Activated CD8-positive, alpha-beta memory T cell treated with anti-CD3 and anti-CD28 coated beads for 24 hours (primary cell): ENCODE measurements around the gene CDK2AP2.
"Not testable (repeated sequence)": the region's sequence is repeated elsewhere in the genome, so short reads cannot be mapped to it uniquely, and the experiment has no call there.

ENCODE experiments used
- DNase-seq: peaks from one replicate; pipeline ENCODE4 v3.0.0-alpha.2; 2020

CDK2AP2 gene

GRCh38 chr11:67507864-67508485, at the start of gene CDK2AP2:
CDK2AP2 (minus strand) TSS chr11:67508162; CDS start chr11:67508082, 80 bp downstream.
- DNase-seq: peak; percentile 98

DNA sequence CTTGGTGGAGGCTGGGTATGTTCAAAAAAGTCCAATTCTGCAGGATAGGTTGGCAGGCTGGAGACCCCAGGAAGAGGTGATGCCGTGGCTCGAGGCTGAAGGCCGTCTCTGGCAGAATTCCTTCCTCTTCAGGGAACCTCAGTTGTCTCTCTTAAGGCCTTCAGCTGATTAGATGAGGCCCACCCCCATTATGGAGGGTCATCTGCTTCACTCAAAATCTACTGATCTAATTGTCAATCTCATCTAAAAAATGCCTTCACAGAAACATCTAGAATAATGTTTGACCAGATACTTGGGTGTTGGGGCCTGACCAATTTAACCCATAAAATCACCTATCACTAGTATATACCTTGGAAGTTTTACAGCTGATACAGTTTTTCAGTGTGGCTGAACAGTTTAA, 48.3 kb upstream of the CDK2AP2 start:
- no peak for DNase-seq

DNA sequence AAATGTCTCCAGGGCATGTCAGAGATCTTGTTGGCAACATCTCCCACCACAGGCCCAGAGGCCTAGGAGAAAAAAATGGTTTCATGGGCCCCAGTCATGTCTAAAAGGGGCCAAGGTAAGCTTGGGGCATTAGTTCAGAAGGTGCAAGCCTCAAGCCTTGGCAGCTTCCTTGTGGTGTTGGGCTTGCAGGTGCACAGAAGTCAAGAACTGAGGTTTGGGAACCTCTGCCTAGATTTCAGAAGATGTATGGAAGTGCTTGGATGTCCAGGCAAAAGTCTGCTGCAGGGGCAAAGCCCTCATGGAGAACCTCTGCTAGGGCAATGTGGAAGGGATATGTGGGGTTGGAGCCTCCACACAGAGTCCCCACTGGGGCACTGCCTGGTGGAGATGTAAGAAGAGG, 43.7 kb upstream of the CDK2AP2 start:
- DNase-seq: not testable (repeated sequence)

DNA sequence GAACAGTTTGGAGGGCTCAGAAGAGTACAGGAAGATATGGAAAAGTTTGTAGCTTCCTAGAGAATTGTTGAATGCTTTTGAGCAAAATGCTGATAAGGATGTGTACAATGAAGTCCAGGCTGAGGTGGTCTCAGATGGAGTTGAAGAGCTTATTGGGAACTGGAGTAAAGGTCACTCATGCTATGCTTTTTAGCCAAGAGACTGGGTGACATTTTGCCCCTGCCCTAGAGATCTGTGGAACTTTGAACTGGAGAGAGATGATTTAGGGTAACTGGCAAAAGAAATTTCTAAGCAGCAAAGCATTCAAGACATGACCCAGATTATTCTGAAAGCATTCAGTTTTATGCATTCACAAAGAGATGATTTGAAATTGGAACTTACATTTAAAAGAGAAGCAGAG, 43.2 kb upstream of the CDK2AP2 start:
- no peak for DNase-seq

DNA sequence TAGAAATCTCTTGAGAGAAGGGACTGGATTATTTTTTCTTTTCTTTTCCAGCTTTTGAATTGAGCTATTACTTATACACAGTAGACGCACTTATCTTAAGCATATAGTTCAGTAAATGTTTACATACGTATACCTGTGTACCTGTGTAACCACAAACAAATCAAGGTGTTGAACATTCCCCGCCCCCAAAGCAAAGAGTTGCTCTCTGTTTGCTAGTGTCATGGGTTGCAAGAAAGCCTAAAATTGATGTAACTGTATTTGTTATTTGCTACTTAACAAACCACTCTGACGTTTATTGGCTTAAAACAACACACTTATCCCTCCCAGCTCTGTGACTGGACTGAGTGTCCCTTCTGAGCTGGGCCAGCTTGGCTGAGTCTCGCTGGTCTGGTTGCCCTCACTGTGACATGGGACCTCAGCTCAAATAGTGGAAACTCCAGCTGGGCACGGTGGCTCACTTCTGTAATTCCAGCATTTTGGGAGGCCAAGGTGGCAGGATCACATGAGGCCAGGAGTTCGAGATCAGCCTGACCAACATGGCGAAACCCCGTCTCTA, 40.7 kb upstream of the CDK2AP2 start:
- DNase-seq: no peak

GRCh38 chr11:67548112-67548511, 40.1 kb upstream of the CDK2AP2 start:
- not testable (repeated sequence) for DNase-seq

DNA sequence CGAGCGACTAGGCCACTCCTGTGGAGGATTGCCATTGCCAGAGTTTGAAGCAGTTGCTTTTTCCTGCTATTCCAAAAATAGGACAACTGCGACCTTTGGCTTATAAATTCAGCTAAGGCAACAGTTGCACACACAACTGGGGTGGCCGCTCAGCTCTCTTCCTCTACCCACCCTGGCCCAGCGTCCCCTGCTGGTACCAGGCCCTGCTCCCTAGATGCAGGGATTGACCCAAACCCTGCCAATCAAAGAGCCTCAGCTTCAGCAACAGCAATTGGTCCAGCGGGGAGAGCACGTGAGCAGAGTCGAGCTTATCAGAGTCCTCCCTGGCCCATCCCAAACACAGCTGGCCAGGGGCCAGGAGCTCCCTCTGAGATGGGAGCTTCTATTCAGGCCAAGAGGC, 37.3 kb upstream of the CDK2AP2 start:
- no peak for DNase-seq

- DNase-seq: no peak
Observed at GRCh38 chr11:67544616-67545242, 36.8 kb upstream of the CDK2AP2 start.

DNA sequence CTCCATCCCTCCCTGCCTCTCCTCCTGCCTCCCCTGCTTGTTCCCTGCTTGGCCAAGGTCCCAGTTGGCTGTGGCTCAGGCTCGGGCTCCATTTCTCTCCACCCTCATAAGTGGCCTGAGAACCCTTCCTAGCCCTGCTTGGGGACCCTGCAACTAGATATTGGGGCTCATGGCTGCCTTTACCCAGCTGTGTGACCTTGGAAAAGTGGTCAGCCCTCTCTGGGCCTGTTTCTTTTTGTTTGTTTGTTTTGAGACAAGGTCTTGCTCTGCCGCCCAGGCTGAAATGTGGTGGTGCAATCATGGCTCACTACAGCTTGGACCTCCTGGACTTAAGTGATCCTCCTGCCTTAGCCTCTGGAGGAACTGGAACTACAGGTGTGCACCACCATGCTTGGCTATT, 35.6 kb upstream of the CDK2AP2 start:
- DNase-seq: no peak

GRCh38 chr11:67542971-67543370, 35.0 kb upstream of the CDK2AP2 start:
- DNase-seq: no peak

GRCh38 chr11:67542169-67542568, 34.2 kb upstream of the CDK2AP2 start:
- no peak for DNase-seq

- no peak for DNase-seq
Observed at GRCh38 chr11:67541198-67541597, 33.2 kb upstream of the CDK2AP2 start.

GRCh38 chr11:67539550-67539949, 31.6 kb upstream of the CDK2AP2 start:
- no peak for DNase-seq

GRCh38 chr11:67538823-67539505, 31.0 kb upstream of the CDK2AP2 start:
- no peak for DNase-seq

DNA sequence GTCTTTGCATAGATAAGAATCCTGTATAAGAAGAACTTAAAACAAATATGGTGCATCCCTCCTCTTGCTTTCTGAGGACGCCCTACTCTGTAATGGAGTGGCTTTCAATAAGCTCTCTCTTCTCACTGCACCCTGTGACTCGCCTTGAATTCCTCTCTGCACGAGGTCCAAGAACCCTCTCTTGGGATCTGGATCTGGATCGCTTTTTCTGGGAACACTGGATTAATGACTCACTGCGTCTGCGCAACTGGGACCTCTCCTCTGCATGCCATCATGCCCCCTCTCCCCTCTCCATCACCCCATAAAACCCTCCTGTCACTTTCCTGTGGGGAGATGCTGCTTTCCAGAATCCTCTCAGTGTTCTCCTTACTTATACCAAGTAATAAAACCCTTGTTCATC, 30.3 kb upstream of the CDK2AP2 start:
- DNase-seq: no peak

DNA sequence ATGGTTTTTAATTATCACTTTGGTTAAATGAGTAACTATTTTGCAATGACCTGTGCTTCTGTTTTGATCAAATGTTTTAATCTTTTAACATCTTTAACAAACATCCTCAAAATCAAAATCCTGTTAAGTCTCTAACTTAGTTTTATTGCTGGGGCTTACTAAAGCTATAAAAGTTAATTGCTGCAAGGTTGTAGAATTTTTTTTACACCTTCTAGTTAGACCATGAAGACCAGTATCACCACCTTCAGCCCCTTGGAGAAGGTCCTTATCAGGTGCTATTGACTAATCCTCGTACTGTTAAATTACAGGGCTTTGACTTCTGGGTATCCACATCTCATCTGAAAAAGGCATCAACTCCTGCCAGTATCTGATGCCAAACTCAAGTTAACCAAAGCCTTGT, 27.6 kb upstream of the CDK2AP2 start:
- no peak for DNase-seq

GRCh38 chr11:67534070-67534679, 26.2 kb upstream of the CDK2AP2 start:
- DNase-seq: no peak

DNA sequence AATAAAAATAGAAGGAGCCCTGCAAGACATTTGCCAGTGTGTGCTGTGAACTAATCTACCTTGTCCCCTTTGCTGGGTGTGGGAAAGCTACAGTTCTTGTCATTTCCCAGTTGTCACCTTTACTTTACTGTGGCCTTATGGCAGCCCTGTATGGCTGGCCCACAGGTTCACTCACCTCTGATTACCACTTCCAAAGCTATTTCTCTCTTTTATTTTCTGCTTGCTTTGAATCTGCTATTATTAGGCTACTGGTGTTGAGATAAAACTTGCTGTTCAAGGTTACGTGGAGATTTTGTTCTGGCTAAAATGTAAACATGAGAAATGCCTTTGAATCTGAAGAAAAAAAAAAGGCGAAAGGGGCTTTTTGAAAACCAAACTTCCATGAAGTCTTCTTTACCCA, 24.9 kb upstream of the CDK2AP2 start:
- DNase-seq: no peak

DNA sequence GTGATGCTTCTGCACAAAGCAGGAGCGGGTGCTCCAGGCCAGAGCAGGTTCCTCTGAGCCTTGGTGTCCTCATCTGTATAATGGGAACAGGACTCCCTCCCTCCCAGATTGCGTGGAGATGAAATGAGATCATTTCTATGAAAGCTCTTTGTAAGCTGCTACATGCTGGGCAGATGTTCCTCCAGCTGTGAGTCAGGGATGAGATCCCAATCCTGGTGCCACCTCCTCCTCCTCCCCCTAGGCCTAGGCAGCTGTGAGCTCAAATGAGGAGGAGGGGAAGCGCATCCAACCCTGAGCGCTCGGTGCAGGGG, 22.3 kb upstream of the CDK2AP2 start:
- DNase-seq: no peak

GRCh38 chr11:67528376-67528775, 20.4 kb upstream of the CDK2AP2 start:
- no peak for DNase-seq

DNA sequence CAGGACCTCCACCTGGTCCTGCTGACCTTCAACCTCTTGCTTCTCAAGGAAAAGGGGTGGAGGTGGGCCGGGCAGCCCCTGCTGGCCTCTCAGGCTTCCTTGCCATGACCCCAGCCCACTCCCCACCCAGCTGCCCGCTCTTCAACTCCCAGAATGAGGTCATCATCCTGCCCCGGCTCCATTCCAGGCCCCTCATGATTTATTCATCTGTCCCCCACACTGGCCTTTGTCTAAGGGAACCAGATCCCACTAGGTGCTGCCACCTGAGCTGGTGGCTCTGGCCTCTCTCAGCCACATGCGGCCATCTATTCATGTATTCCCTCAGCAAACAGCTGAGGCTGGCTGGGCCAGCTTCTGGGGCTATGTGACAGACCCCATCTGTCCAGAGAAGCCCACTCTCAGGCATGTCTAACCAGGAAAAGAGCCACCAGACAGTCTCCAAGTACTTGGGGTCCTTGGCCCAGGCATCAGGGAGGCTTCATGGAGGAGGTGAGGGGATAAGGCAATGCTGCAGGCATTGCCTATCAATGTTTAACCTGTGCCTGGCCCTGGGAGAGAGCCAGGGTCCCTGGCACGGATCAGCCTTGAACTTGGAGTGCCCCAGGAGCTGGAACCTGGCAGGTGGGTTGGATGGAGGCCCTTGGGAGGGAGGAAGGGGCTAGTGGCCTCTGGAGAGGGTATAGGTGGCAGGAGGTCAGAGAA, 17.5 kb upstream of the CDK2AP2 start:
- no peak for DNase-seq

GRCh38 chr11:67524480-67524808, 16.5 kb upstream of the CDK2AP2 start:
- no peak for DNase-seq
